Fibroblast of skin of right quadriceps (primary cell): Measurements from ENCODE around the gene C1QTNF6.
"Not testable (repeated sequence)": the region's sequence is repeated elsewhere in the genome, so short reads cannot be mapped to it uniquely, and the experiment has no call there.

Source experiments
- DNase-seq: peaks from one replicate; pipeline ENCODE4 v3.0.0-alpha.2; 2013

C1QTNF6 gene

DNA sequence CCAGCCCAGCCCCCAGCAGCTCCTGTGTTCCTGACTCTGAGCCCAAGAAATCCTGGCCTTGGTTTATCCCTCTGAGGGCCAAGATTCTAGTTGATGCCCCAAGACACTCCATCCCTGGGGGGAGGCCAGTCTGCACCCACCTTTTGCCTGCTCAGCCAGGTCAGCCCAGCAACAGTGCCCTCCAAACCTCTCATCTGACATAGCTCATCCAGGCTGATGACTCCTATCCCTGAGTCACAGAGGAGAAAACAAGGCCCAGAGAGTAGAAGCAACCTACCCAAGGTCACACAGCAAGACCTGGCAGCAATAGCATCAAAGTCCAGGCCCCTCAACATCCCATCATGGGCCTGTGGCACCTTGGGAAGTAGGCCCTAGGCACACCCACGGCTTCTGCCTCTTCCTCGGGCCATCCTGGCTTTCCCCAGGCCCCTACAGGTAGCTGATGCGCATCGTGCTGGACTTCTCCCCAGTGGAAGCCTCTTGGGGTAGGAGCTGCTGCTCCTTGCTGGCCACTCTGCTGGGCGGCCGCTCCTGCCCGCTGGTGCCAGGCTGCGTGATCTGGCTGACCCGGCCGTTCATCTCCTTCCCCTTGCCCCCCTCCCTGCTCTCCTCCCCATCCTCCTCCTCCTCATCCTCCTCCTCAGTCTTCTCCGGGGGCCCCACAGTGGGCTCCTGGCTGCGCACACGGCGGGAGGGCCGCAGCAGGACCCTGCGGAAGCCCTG is 18.2 kb upstream of the C1QTNF6 start:
- no peak for DNase-seq

DNA sequence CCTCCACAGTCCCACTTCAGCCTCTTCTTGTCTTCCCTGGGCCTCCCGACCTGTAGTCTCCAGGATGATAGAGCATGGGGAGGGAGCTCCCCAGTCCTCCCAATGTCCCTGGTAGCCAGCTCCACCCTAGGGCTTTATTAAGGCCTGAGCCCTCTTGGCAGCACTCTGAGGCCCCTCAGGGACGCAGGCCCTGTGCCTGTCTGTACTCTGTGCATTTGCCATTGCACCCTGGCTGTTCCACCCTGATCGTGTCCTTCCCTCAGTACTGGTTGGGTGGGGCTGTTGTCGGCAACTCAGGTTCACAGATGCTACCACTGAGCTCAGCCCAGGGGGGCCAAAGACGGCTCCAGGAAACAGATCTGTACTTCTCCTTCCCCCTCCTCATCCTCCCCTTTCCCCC is 17.0 kb upstream of the C1QTNF6 start:
- no peak for DNase-seq

DNA sequence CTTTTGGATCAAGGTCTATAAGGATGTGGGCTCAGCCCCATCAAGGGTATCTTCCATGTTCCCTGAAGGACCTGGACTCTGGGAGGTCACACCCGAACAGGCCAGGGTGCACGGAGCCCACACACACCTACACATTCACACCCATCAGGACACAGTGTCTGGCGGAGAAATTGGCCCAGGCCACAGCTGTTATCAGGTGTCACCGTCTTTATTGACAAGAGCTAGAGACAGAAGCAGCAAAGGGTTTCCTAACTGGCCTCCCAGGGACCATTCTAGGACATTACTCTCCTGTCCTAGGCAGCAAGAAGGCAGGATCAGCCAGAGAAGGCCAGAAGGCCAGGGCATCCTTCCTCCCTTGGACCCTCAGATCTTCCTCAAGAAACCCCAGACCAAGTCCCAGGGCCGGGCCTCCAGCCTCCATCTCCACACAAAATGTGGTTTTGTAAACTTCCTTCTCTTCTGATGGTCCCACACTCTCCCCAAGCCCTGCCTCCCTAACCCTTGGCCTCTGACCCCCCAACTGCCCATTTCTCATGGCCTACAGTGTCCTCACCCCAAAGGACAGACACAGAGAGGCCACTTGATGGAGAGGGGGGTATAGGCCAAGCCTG is 16.1 kb upstream of the C1QTNF6 start:
- no peak for DNase-seq

GRCh38 chr22:37203354-37204044 is 15.5 kb upstream of the C1QTNF6 start:
- DNase-seq = no peak

DNA sequence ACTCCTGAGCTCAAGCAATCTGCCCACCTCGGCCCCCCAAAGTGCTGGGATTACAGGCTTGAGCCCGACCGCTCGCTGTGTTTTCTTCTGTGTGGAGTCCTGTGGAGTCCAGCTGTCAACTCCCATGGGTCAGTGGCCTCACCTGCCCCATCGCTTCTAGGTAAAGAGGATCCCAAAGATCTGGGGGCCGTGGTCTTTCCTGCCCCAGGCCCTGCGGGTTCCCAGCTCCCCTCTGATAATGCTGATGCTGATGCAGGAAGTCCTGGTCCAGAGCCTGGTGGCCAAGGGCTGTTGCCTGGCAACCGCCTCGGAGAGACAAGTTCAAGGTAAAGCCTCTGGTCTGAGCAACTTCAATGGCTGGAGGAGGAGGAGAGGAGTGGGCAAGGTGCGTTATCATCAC is 14.7 kb upstream of the C1QTNF6 start:
- DNase-seq = no peak

DNA sequence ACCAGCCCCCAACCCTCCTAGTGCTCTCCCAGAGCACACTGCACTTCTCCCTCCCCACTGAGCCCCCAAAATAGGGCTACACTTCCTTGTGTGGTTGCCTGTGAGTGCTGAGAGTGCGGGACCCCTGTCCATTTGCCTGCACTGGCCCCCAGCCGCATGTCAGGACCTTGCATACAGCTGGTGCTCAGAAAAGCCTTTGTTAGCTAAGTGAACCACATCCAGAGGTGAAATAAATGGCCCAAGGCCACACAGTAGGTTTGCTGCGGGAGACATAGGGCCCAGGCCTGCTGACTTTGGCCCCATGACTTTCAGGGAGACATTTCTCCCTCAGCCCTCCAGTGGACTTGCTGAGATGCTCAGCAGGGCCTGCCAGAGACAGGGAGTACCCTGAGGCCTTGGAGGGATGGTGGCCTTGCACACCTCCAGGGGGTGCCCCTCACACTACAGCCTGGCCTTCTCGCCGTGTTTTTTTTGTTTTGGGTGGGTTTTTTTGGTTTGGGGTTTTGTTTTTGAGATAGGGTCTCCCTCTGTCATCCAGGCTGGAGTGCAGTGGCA is 14.0 kb upstream of the C1QTNF6 start:
- no peak for DNase-seq

GRCh38 chr22:37201443-37201820 is 13.4 kb upstream of the C1QTNF6 start:
- not testable (repeated sequence) for DNase-seq

- no peak for DNase-seq
Observed at GRCh38 chr22:37199760-37200108, 11.7 kb upstream of the C1QTNF6 start.

DNA sequence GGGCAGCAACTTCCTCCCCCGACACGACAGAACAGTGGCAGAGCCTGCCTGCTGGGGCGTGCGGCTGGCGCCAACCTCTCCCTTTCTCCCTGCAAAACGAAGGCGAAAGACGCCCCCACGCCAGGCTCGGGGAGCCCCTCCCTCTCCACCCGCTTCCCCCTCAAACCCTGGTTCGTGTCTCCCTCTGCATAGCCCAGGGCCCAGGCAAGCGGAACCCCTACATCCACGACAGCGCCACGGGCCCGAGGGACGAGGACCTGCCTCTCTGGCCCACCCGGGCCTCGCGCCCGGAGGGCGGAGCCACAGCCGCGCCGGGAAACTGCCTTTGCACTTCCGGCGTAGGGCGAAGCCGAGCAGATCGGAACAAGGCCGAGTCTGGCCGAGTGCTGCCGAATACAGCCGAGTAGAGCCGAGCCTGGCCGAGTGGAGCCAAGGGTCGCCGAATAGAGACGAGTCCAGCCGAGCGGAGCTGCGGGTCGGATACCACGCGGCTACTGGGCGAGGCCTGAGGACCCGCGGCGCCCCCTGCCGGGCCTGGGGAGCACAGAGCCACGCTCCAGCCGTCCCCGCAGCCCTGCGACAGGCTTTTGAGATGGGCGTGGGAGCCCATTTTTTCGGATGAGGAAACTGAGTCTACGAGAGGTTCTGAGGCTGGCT is 11.2 kb upstream of the C1QTNF6 start:
- peak; percentile 97 for DNase-seq

DNA sequence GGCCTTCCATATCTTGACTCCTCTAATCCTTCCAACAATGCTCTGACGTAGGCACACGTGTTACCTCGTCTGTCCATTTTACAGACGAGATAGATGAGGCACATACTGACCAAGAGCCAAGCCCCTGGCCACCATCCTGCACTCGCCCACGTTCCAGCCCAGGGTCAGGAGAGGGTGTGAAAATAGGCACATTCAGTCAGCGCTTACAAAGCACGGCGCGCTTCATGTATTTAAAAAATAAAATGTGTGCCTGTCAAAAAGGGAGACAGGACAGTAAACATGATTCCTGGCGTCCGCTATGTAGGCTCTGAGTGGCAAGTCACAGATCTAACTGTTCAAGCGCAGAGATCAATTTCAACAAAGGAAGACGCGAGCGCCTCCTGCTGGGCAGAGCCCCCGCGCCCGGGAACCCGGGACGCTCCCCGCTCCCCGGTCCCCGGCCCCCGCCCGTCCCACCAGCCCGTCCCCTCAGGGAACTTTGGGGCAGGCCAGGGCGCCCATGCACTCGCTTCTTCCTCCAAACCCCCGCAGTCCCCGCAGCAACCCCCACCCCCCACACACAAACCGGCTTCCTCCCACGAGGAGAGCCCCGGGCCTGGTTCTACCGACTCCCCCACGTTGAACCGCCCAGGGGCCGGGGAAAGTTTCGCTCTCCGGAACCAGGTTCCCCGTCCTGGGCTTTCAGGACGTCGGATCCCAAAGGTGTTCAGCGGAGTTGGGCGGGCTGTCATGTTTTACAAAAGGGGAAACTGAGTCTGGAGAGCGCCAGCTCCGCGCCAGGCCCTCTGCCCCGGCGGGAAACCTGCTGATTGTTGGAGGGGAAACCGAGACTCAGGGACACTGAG is 10.4 kb upstream of the C1QTNF6 start:
- DNase-seq = peak; percentile 72

DNA sequence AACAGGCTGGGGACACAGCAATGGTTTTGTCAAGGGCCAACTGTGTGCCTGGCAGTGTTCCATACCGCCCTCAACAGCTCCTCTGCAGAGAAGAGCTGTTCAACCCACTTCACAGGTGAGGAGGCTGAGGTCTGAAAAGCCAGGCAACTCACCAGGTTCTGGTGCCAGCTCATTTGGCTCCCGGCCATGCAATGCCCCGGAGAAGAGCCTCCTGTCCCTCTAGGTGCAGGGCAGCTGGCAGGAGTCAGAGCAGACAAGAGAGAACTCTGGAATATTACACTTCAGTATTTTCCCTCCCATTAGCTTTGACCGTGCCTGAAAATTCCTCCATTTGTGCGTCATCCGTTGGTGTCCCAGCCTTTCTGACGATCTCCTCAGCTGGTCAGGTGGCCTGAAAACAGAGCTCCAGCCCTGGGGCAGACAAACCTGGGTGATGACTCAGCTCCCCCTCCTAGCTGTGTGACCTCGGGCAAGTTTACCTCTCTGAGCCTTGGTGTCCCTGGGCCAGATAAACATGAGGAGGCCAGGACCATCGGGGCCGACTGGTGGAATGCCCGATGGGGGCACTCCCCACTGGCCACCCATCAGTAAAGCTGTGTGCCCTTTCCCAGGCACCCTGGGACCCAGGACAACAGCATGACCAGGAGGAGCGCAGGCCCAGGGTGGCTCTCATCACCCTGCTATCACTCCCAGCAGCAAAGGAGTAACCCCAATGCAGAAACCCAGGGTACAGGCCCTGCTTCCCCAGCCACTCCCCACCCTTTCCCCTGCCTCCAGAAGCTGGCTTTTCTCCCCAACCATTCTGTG is 9.6 kb upstream of the C1QTNF6 start:
- peak; percentile 30 for DNase-seq

DNA sequence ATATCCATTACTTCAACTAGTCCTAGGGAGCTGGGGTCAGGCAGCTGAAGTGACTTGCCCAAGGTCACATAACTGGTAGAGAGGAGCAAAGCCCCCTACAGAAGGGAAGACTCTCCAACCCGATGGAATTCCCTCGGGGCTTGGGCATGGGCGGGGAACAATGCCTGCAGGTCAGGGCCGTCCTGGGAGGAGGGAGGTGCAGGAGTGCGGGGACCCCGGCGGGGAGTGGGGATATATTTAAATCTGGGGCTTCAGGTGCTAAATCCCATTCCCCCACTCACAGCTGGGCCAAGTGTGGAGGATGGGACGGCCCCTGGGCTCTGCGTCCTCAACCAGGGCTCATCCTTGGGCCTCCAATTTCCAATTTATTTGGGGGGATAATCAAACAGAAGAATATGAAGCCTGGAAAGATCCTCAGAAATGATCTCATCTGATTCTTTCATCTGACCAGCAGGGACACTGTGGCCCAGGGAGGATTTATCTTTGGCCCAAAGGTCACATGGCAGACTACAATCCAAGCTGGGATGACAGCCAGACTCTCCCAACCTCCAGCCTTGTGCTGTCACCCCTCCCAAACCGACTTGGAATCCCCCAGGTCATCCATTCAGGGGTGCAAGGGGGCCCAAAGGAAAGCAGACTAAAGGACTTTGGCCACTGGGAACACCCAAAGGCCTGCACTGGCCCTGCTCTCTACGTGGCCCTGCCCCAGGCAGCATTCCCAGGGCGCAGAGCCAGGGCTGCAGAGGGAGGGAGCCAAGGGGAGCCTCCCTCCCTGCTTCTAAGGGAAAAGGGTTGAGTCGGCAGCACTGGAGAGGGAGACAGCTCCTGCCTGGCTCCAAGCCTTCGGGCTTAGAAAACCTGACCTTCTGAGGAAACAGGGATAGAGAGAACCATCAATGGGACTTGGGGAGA is 8.7 kb upstream of the C1QTNF6 start:
- DNase-seq = peak; percentile 70

GRCh38 chr22:37195921-37196320 is 7.9 kb upstream of the C1QTNF6 start:
- peak; percentile 22 for DNase-seq

GRCh38 chr22:37194750-37195149 is 6.7 kb upstream of the C1QTNF6 start:
- DNase-seq = no peak

GRCh38 chr22:37193629-37194191 is 5.7 kb upstream of the C1QTNF6 start:
- DNase-seq = peak; percentile 44

DNA sequence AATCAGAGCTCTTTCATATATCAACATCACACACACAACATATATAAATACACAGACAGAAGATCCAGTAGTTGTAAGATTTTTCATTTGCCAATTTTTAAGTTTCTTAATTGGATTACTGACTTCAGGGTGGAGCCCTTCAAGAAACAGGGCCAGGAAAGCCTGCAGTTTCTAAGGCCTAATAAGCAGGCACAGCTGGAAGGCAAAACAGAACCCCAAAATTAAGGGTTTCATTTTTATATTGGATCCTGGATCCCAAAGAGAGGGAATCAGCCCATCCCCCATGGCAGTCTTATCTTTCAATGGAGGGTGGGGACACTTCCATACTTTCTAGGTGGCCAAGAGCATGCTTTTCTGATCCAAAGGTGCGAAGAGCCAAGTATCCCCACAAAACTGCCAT is 4.7 kb upstream of the C1QTNF6 start:
- DNase-seq = no peak

DNA sequence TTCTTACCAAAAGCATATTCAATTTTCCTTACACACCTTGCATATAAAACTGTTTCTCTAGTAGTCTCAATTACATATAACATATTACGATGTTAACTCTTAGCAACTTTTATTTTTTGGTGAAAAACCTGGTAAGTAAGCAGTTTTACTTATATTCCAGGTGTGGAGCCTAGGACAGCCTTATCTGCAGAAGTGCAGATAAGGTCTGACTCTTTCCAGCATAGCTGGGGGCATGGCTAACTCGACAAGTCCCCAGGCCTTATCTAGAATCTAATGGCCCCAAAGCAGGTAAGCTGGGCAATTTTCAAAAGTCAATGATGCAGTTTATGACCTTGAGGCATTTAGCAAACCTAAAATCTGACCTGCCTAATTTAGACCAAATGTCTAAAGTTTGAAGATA is 4.2 kb upstream of the C1QTNF6 start:
- no peak for DNase-seq

- no peak for DNase-seq
Observed at GRCh38 chr22:37190262-37190780, 2.3 kb upstream of the C1QTNF6 start.

GRCh38 chr22:37188901-37189466 is 937 bp upstream of the C1QTNF6 start:
- DNase-seq = peak; percentile 73

- DNase-seq = peak; percentile 63
Observed at GRCh38 chr22:37187552-37187890, 526 bp downstream of the C1QTNF6 start.
